ENCODE results near the gene TPRG1L. TPM values are rescaled to one million over a fixed set of nuclear protein-coding genes. Genes with fewer than 3 reads are reported as not detected.
"Not testable (repeated sequence)": the region's sequence is repeated elsewhere in the genome, so short reads cannot be mapped to it uniquely, and the experiment has no call there.

The TPRG1L gene
- polyA plus RNA-seq, 1 experiment: 52.1 TPM

DNA sequence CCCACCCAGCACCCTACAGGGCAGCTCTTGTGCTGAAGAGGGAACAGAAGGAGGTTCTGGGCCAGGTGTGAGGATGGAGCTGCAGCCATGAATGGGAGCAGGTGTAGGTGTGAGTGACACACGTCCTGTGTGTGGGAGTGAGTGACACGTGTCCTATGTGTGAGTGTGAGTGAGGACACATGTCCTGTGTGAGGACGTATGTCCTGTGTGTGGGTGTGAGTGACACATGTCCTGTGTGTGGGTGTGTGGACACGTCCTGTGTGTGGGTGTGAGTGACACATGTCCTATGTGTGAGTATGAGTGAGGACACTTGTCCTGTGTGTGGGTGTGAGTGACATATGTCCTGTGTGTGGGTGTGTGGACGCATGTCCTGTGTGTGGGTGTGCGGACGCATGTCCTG, 39.9 kb upstream of the TPRG1L start:
- Histone ChIP-seq H3K27me3 (ENCODE audit: control insufficient read depth, insufficient read depth, low read length) (no peaks in the 10 kb centered on the region; the same call in 1 of the 2 replicates), H3K4me3 (ENCODE audit: low read depth, low read length) (no peak overlapping the region), H3K36me3 (ENCODE audit: control insufficient read depth, insufficient read depth, low read length) (no peaks in the 10 kb centered on the region)
- ChIA-PET POLR2A (no interaction called here), CTCF (interaction anchor here (0.6 kb wide), 1 partner anchor 34 kb away, joined by 3 read pairs; no protein-coding TSS in a partner anchor)
- no peak for DNase-seq (ENCODE audit: low read depth)
- no peak for TF ChIP-seq CTCF (IDR thresholded peaks at IDR 0.05; ENCODE audit: insufficient read depth, low read depth, low read length)

- DNase-seq (ENCODE audit: low read depth); H3K4me3 ChIP-seq (ENCODE audit: low read depth, low read length); POLR2A ChIA-PET; H3K27me3 ChIP-seq (ENCODE audit: control insufficient read depth, insufficient read depth, low read length); H3K36me3 ChIP-seq (ENCODE audit: control insufficient read depth, insufficient read depth, low read length): not testable (repeated sequence)
- CTCF ChIA-PET: interaction anchor here (0.6 kb wide), 1 partner anchor 33 kb away, joined by 3 read pairs; no protein-coding TSS in a partner anchor
Measured at GRCh38 chr1:3585353-3585868, 39.4 kb upstream of the TPRG1L start.

DNA sequence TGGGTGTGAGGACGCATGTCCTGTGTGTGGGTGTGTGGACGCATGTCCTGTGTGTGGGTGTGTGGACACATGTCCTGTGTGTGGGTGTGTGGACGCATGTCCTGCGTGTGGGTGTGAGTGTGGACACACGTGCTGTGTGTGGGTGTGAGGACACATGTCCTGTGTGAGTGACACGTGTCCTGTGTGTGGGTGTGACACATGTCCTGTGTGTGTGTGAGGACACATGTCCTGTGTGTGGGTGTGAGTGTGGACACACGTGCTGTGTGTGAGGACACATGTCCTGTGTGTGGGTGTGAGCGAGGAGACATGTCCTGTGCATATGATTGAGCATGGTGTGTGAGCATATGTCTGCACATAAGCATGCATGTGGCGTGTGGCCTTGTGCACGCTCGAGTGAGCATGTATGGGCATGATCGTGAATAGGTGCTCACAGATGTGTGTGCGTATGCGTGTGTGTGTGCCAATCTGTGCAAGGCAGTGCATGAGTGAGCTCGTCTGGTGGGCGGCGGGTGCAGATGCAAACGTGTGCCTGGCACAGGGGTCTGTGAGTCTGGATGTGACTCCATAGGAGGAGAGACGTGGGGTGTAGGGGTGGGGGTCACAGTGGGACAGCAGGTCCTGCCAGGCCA, 38.8 kb upstream of the TPRG1L start:
- no peak for DNase-seq (ENCODE audit: low read depth)
- H3K4me3 ChIP-seq (ENCODE audit: low read depth, low read length): no peak overlapping the region
- no peaks in the 10 kb centered on the region for H3K36me3 ChIP-seq (ENCODE audit: control insufficient read depth, insufficient read depth, low read length)
- no peak for TF ChIP-seq CTCF (IDR thresholded peaks at IDR 0.05; ENCODE audit: insufficient read depth, low read depth, low read length)
- CTCF ChIA-PET: interaction anchor here (0.9 to 1.4 kb wide), 2 partner anchors 33 to 133 kb away, joined by 3 to 5 read pairs; no protein-coding TSS in a partner anchor
- no peaks in the 10 kb centered on the region; the same call in 1 of the 2 replicates for H3K27me3 ChIP-seq (ENCODE audit: control insufficient read depth, insufficient read depth, low read length)
- POLR2A ChIA-PET: no interaction called here

- POLR2A ChIA-PET: no interaction called here
- peak; percentile 15 for DNase-seq (ENCODE audit: low read depth)
- Histone ChIP-seq H3K27me3 (ENCODE audit: control insufficient read depth, insufficient read depth, low read length) (no peaks in the 10 kb centered on the region; the same call in 1 of the 2 replicates), H3K4me3 (ENCODE audit: low read depth, low read length) (no peak overlapping the region), H3K36me3 (ENCODE audit: control insufficient read depth, insufficient read depth, low read length) (no peaks in the 10 kb centered on the region)
- no peak; the same call in 1 of the 2 replicates for TF ChIP-seq CTCF (IDR thresholded peaks at IDR 0.05; ENCODE audit: insufficient read depth, low read depth, low read length)
- CTCF ChIA-PET: interaction anchor here (0.6 to 1.5 kb wide), 14 partner anchors 9 to 134 kb away, joined by 3 to 11 read pairs (median 4); no protein-coding TSS in a partner anchor
Measured at GRCh38 chr1:3586986-3587759, 37.6 kb upstream of the TPRG1L start.

DNA sequence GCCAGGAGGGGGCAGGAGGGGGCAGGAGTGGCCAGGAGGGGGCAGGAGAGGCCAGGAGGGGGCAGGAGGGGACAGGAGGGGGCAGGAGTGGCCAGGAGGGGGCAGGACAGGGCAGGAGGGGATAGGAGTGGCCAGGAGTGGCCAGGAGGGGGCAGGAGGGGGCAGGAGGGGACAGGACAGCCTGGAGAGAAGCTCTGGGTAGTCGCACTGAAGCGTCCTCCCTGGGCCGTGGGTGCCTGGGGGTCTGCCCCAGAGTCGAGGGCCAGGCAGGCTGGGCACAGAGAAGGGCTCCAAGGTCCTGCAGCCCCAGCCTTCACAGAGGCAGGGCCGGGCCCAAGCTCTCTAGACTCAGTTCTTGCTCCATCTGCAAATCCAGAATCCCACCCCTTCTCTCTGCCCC, 36.4 kb upstream of the TPRG1L start:
- DNase-seq (ENCODE audit: low read depth): no peak
- Histone ChIP-seq H3K36me3 (ENCODE audit: control insufficient read depth, insufficient read depth, low read length) (no peaks in the 10 kb centered on the region), H3K4me3 (ENCODE audit: low read depth, low read length) (no peak overlapping the region), H3K27me3 (ENCODE audit: control insufficient read depth, insufficient read depth, low read length) (no peaks in the 10 kb centered on the region)
- ChIA-PET CTCF (interaction anchor here (0.6 to 1.2 kb wide), 2 partner anchors 21 to 135 kb away, joined by 3 read pairs; no protein-coding TSS in a partner anchor), POLR2A (no interaction called here)
- TF ChIP-seq CTCF (IDR thresholded peaks at IDR 0.05; ENCODE audit: insufficient read depth, low read depth, low read length): no peak

Measured in BJ (cell line).